ENCODE data around the gene CPA1. TPM values are rescaled to one million over a fixed set of nuclear protein-coding genes. Genes with fewer than 3 reads are reported as not detected.

The CPA1 gene
- total RNA-seq, 1 experiment from 2014 or later: not detected

- no peak overlapping the region for H3K9ac ChIP-seq (ENCODE audit: extremely low read depth, insufficient read length, low read length)
- no peak overlapping the region for H3K4me2 ChIP-seq (ENCODE audit: insufficient read depth, insufficient read length, low read length)
- Mint-ChIP-seq H3K4me1 (peaks cover 20 to 38% of the 10 kb centered on the region in 2 experiments), H3K27me3 (ENCODE audit: low read depth) (no peaks in the 10 kb centered on the region), H3K27ac (peak overlapping the region in 2 of 3 experiments; percentile 2 to 7; a peak in 1 of 7 replicates), H3K9me3 (no peaks in the 10 kb centered on the region; a peak in 1 of 5 replicates), H3K4me3 (no peak overlapping the region), H3K36me3 (ENCODE audit: insufficient read depth in 1 of 3, low read depth in 3 of 3) (peaks cover 0 to 8% (median under 1%) of the 10 kb centered on the region in 3 experiments; a peak in 2 of 7 replicates)
- H4K5ac ChIP-seq (ENCODE audit: insufficient read length, low read depth, low read length): no peak overlapping the region
- no CpG with 5 or more reads among the region's 10 CpGs for WGBS (ENCODE audit: extremely low coverage, insufficient read length, low lambda C conversion rate)
- no peak overlapping the region for H3K27ac ChIP-seq (ENCODE audit: insufficient read length, low read depth, low read length)
- no peaks in the 10 kb centered on the region for H3K23me2 ChIP-seq (ENCODE audit: insufficient read length, low read depth, low read length, poor library complexity, severe bottlenecking)
- no peak overlapping the region for H3K14ac ChIP-seq (ENCODE audit: insufficient read depth, low read length)
- no peak overlapping the region for H4K8ac ChIP-seq (replicated peaks; ENCODE audit: insufficient read length, low read depth, low read length)
- H2AFZ ChIP-seq (ENCODE audit: low read length): no peak overlapping the region
- no peaks in the 10 kb centered on the region for H3K4me1 ChIP-seq (ENCODE audit: insufficient read depth, low read length)
- no peak overlapping the region for H3K56ac ChIP-seq (ENCODE audit: insufficient read length, low read depth, low read length)
- H2AK5ac ChIP-seq (ENCODE audit: insufficient read length, low read length): no peak overlapping the region
- H2BK20ac ChIP-seq (ENCODE audit: low read depth, low read length, poor library complexity, severe bottlenecking): no peak overlapping the region
- DNase-seq: no peak
- no peak overlapping the region for H2BK12ac ChIP-seq (ENCODE audit: insufficient read length, low read depth, low read length)
- H3K27me3 ChIP-seq (ENCODE audit: insufficient read depth, low read length): no peaks in the 10 kb centered on the region
- H3K79me2 ChIP-seq (ENCODE audit: insufficient read depth, low read length): no peaks in the 10 kb centered on the region
- H3K9me3 ChIP-seq (ENCODE audit: control insufficient read depth, low read depth, low read length): no peaks in the 10 kb centered on the region
- no peak overlapping the region for H2BK5ac ChIP-seq (ENCODE audit: insufficient read length, low read length)
- no peak overlapping the region for H2BK15ac ChIP-seq (ENCODE audit: low read depth, low read length)
- H4K20me1 ChIP-seq (ENCODE audit: control insufficient read depth, insufficient read depth, insufficient read length): no peaks in the 10 kb centered on the region
- no peak overlapping the region for H3K4ac ChIP-seq (ENCODE audit: low read depth, low read length)
- no peak overlapping the region for H3T11ph ChIP-seq (ENCODE audit: low read length)
- H2BK120ac ChIP-seq (ENCODE audit: low read depth, low read length, poor library complexity, severe bottlenecking): no peak overlapping the region
- H3K79me1 ChIP-seq (ENCODE audit: insufficient read depth, low read depth, low read length, poor library complexity, severe bottlenecking): no peaks in the 10 kb centered on the region
- no peak overlapping the region for H3K23ac ChIP-seq (ENCODE audit: insufficient read length, low read depth, low read length)
- H3K18ac ChIP-seq (ENCODE audit: insufficient read length, low read depth, low read length): no peak overlapping the region
- TF ChIP-seq CTCF (conservative IDR thresholded peaks at IDR 0.05): no peak
- H4K91ac ChIP-seq (ENCODE audit: insufficient read length, low read depth, low read length): no peak overlapping the region
These were observed 13.6 kb downstream of the CPA1 start for GRCh38 chr7:130393841-130394411.
